NCI-H446 treated with DMSO at 0.1 percent for 48 hours (cell line): Measurements from ENCODE around the gene ANGPTL4.
"Not testable (repeated sequence)": the region's sequence is repeated elsewhere in the genome, so short reads cannot be mapped to it uniquely, and the experiment has no call there.

Experiments
- DNase-seq: peaks from one replicate; lab custom pipeline; 2025; lab: John Stamatoyannopoulos, UW

Gene ANGPTL4

DNA sequence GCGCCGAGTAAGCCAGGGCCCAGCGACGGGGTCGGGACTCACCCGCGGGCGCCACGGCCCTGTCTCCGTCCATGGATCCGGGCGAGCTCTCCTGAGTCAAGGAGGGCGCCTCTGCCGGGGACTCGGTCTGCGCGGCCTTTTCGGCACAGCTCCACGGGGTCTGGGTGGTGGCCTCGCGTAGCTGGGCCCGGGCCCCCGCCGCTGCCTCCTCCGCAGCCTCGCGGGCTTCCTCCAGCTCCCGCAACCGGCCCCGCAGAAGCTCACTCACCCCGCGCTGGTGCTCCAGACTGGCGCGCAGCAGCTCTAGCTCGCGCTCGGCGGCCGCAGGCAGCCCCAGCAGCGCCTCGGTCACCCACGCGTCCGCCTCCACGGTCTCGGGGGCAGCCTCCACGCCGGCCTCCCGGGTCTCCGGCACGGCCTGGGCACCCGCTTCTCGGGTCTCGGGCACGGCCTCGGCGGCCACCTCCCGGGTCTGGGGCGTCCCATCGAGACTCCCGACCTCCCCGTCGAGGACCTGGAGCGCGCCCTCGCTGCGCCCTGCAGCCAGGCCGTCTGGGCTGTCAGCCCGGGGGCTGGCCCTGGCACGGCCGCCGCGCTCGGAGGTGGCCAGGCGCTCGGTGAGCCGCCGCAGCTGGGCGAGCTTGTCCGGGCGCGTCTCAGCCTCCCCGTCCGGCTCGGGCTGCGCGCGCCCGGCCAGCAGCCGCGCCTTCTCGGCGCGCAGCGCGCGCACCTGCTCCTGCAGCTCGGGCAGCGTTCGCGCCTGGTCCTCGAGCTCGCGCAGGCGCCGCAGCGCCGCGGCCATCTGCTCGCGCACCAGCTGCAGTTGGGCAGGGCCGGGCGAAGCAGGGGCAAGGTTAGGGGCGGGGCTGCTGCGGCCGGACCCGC, 29.3 kb upstream of the ANGPTL4 start:
- peak; percentile 29 for DNase-seq

- DNase-seq, result no peak
These were observed 28.4 kb upstream of the ANGPTL4 start for GRCh38 chr19:8335343-8336071.

- DNase-seq, result no peak
These were observed 27.8 kb upstream of the ANGPTL4 start for GRCh38 chr19:8336072-8336569.

GRCh38 chr19:8336660-8337059, 27.3 kb upstream of the ANGPTL4 start:
- DNase-seq, result no peak

DNA sequence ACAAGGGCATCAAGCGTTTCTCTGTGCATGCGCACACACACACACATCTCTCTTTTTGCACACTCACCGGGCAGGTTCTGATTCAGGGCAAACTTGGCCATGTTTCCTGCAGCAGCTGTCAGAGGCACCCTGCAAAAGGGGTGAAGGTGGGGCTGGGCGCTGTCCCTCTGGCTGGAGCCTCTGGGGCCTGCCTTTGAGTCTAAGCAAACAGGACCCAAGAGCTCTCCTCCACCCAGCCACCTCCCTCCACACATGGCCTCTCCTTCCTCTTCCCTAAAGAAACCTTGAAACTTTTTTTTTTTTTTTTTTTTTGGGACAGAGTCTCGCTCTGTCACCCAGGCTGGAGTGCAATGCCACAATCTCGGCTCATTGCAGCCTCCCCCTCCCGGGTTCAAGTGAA, 26.2 kb upstream of the ANGPTL4 start:
- no peak for DNase-seq

DNA sequence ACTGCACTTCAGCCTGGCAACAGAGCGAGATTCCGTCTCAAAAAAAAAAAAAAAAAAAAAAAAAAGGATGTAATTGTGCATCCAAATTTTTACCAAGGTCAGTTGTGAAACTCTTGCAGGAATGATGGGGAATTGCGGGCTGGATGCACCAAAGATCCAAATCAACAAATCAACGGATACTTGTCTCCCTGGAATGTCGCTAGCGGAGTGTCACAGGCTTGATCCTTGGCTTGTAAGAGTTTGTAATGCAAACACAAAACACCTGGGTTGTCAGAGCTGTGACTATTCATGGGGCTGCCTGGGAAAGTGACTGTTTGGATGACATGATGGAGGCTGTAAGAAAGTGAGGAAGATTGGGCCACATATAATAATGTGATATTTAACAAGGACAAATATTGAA, 25.1 kb upstream of the ANGPTL4 start:
- no peak for DNase-seq

DNA sequence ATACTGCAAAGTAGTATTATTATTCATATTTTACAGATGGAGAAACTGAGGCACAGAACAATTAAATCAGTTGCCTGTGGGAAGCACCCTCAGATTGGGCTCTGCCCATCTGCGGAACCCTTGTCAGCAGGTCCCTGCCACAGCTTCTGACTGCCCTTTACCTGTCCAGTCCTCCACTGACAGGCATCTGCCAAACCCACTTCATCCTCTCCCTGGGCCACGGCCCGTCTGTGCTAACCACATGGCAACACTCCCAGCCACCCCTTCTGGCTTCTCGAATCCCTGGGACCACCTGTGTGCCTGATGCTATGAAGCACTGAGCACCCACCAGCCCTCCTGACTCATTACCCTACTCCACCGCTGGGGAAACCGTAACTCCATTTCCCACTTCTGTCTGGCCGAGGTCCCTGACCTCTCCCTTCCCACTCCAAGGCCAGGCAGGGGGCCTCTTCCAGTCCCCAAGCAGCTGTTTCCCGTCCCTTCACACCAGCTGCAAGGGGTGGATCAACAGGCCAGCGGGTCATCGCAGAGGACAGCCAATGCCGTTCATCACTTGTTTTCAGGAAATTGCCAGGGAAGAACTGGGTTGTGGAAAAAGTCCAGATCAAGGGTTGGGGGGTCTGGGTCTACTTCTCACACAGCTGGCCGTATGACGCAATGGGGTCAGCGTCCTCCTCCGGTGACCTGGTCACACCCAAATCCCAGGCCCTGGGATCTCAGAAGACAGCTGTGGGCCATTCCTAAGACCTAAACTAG, 23.4 kb upstream of the ANGPTL4 start:
- no peak for DNase-seq

- DNase-seq, result not testable (repeated sequence)
These were observed 22.5 kb upstream of the ANGPTL4 start for GRCh38 chr19:8341504-8341903.

GRCh38 chr19:8342316-8342683, 21.7 kb upstream of the ANGPTL4 start:
- DNase-seq, result no peak

DNA sequence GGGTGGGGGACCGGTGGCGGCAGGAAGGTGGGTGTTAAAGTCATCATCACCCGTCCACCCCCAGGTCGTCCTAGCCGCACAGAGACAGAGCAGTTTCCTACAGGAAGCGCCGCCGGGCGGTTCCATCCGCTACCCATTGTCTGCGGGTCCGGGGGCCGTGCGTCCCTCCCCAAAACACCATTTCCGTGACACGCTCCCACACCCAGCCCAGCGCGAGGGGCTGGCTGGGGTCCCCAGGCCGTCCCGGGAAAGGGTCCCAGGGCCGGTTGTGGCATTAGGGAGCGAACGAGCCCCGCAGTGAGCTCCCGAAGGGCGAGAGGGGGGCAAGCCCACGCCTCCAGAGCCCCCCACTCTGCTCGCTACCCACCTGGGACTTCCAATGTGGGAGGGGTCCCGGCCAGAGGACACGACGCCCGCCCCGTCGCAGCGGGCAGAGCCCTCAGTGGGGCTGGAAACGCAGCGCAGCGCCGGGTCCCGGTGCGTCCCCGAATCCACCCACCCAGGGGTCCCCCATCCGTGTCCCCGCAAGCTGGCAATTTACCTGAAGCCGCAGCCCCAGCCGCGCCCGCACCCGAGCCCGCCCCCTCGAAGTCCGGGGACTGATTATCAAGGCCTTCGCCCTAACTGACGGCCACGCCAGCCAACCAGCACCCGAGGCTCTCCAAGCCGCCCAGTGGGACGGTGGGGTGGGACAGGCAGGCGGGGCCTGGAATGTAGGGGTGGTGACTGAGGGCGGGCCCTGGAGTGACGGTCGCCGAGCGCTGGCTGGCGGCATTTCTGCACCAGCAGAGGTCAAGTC, 21.1 kb upstream of the ANGPTL4 start, which contains the start of gene KANK3:
Gene KANK3 (minus strand): TSS at position 579 of the 799 bp plus-strand sequence. CDS start 5,434 bp downstream, outside the sequence.
- DNase-seq, result peak; percentile 56

DNA sequence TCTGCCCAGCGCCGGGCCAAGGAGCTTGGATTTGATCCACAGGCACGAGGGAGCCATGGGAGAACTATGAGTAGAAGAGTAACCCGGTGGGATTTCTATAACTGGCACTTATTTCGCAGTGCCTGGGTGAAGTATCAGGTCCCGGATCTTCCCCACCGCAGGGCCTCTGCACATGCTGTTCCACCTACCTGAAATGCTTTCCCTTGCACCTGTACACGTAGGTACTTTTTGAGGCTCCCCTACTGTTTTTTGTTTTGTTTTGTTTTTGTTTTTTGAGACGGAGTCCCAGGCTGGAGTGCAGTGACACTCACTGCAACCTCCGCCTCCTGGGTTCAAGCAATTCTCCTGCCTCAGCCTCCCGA, 20.5 kb upstream of the ANGPTL4 start:
- no peak for DNase-seq

GRCh38 chr19:8349629-8350372, 14.2 kb upstream of the ANGPTL4 start:
- not testable (repeated sequence) for DNase-seq

DNA sequence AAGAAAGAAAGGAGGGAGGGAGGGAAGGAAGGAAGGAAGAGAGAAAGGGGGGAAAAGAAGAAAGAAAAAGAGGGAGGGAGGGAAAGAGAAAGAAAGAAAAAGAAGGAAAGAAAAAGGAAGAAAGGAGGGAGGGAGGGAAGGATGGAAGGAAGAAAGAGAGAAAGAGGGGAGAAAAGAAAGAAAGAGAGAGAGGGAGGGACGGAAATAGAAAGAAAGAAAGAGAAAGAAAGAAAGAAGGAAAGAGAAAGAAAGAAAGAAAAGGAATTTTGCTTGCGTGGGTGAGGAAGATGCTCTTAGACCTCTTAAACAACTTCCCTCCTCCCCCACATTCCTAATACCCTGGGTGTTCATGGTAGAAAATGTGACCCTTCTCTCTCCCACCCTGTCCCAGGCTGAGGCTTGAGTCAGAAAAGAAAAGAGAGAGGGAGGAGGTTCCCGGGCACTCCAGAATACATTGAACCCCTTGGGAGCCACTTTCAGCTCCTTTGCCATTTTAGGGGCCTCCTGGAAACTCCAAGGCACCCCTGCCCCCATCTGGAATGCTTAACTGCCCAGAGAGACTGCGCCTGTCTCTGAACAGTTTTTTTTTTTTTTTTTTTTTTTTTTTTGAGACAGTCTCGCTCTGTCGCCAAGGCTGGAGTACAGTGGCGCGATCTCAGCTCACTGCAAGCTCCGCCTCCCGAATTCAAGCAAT, 11.7 kb upstream of the ANGPTL4 start:
- DNase-seq, result no peak

DNA sequence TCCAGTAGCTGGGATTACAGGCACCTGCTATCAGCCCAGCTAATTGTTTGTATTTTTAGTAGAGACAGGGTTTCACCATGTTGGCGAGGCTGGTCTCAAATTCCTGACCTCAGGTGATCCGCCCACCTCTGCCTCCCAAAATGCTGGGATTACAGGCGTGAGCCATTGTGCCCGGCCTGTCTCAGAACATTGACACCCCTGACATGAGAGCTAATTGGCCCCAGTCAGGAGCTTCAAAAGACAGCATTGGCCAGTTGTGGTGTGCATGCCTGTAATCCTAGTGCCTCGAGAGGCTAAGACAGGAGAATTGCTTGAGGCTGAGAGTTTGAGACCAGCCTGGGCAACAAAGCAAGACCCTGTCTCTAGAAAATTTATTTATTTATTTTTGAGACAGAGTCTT, 11.1 kb upstream of the ANGPTL4 start:
- DNase-seq, result not testable (repeated sequence)

- no peak for DNase-seq
These were observed 8.1 kb upstream of the ANGPTL4 start for GRCh38 chr19:8355631-8356402.

DNA sequence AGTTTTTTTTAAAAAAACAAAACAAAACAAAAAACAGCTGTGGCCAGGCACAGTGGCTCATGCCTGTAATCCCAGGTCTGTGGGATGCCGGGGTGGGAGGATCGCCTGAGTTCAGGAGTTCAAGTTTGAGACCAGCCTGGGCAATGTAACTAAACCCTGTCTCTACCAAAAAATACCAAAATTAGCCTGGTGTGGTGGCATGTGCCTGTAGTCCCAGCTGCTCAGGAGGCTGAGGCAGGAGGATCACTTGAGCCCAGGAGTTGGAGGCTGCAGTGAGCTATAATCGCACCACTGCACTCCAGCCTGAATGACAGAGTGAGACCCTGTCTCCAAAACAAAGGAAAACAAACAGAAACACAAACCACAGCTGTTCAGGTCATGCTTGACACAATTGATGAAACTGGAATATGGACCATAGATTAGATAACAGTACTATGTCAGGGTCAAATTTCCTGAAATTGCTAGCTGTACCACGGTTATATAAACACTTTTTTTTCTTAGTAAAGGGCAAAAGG, 6.9 kb upstream of the ANGPTL4 start:
- no peak for DNase-seq

DNA sequence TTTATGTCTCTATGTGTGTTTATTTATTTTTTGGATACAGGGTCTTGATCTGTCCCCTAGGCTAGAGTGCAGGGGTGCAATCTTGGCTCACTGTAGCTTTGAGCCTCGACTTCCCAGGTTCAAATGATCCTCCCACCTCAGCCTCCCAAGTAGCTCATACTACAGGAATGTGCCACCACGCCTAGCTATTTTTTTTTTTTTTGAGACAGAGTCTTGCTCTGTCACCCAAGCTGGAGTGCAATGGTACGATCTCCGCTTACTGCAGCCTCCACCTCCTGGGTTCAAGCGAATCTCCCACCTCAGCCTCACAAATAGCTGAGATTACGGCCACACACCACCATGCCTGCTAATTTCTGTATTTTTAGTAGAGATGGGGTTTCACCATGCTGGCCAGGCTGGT, 5.0 kb upstream of the ANGPTL4 start:
- DNase-seq, result no peak

DNA sequence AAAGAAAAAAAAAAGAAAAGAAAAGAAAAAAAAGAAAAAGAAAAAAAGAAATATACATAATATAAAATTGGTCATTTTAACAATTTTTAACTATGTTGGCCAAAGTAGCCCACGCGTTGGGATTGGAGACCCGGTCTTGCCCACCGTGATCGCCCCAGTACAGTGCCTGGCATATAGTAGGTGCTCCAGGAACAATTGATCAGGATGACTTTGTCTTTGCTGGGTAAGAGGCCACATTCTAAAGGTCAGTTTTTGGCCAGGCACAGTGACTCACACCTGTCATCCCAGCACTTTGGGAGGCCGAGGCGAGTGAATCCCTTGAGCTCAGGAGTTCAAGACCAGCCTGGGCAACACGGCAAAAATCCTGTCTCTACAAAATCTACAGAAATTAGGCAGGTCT, 3.8 kb upstream of the ANGPTL4 start:
- DNase-seq, result no peak
